ENCODE data around the gene CUX1.
"Not testable (repeated sequence)": the region's sequence is repeated elsewhere in the genome, so short reads cannot be mapped to it uniquely, and the experiment has no call there.

CUX1 gene

GRCh38 chr7:101988060-101988459 is 170.6 kb downstream of the CUX1 start:
- DNase-seq: not testable (repeated sequence)

- no peak for DNase-seq
Measured at GRCh38 chr7:101988513-101988912, 171.1 kb downstream of the CUX1 start.

DNA sequence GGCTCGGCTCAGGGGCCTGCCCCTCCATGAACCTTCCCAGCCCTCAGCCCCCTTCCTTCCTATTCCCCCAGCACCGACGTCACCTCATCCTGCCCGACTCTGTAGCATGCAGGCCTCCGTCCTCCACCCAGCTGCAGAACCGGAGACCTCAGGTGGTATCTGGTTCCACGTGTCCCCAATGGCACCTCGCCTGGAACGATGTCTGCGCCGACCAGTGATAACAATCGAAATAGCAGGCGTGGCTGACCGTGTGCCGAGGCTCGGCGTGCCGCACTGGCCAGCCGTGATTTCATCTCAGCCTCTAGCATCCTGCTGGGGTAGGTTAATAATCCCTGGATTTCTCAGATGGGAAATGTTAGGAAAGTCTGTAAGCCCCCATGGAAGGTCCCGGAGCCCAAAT is 171.7 kb downstream of the CUX1 start:
- DNase-seq: no peak

DNA sequence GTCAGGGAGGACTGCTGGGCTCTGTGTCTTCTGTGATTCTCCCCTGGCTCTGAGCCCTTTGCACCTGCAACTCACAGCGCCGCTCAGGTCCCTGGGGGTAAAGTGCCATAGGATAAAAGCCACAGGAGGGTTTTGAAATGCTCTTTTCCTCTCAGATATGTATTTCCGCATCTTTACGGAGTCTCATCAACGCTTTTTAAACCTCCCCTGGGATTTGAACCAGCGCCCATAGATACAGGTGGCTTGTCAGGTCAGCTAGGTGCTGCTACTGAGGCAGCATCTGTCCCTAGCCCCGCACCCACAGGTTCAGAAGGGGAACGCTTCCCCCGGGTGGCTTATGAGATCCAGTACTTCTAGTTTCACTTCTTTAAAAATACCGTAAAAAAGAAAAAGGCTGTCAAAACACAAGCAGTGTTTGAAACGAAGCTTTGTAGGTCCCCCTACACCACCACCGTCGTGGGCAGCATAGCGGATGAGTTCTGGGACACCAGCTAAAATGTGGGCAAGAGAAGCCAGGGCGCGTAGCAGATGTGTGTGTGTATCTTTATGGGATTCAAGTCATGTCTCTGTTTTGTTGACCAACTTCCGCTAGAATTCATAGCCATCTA is 173.5 kb downstream of the CUX1 start:
- DNase-seq: no peak

DNA sequence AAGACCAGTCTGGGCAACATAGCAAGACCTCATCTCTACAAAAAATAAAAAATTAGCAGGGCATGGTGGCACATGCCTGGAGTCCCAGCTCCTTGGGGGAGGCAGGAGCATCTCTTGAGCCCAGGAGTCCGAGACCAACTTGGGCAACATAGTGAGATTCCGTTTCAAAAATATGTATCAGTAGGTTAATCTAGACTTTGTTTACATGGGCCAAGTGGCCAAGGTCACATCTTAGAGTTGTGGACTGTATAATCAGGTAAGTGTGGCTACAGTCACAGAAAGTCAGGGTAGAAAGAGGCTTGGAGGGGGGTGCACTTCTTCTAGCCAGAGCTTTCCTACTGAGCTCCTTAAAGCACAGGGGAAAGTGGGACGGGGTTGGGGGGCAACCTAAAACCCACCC is 174.4 kb downstream of the CUX1 start:
- no peak for DNase-seq

DNA sequence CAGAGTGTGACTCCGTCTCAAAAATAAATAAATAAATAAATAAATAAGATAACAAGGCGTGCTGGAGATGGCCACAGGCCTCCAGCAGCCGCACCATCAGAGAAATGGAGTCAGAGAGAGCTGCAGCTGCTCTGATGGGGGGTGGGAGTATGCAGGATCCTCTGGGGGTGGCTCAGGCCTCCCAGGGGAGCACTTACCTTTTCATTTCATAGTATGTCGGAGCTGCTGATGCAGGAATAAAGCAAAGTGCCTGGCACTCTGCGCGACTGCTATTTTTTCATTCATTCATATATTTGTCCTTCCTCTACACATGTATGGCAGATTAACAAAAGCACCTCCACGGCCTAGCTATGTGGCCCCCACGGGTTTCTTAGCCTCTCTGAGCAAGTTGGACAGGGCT is 175.9 kb downstream of the CUX1 start:
- DNase-seq: no peak

DNA sequence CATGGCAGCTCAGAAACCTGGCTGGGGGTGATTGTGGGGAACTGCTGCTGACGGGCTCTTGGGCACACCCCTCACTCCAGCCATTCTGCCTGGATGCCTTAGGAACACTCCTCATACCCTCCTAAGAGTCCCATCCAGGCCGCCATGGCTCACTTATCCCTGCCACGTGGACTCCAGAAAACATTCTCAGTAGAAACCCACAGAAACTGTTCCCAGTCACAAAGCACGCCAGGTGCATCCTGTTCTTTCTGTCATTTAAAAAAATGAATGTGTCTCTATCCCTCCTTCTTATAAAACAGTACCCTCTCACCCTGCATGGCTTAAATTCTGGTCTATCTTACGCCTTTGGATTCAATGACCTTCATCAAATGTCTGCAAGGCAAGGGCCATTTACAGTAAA is 177.7 kb downstream of the CUX1 start:
- DNase-seq: no peak

DNA sequence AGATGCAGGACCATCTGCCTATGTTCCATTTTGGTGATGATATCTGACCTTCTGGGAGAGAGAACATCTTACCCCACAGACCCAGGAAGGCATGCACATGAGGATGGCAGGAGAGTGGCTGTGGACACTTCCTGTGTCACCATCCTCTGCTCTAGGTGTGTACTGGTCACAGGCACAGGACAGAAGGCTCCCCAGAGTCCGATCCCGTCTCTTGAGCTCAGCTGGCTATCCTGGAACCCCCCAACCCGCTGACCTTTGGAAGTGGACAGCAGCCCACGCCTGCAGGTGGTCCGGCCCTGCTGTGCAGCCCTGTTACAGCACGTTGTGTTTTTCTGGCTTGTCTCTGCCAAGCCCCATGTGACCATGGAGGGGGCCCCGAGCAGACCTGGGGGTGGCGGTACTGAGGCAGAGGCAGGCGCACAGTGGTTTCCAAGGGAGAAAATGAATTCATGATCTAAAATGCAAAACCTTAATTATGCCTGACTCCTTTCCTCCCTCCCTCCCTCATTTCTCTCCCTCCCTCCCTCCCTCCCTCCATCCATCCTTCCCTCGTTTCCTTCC is 178.8 kb downstream of the CUX1 start:
- no peak for DNase-seq

DNA sequence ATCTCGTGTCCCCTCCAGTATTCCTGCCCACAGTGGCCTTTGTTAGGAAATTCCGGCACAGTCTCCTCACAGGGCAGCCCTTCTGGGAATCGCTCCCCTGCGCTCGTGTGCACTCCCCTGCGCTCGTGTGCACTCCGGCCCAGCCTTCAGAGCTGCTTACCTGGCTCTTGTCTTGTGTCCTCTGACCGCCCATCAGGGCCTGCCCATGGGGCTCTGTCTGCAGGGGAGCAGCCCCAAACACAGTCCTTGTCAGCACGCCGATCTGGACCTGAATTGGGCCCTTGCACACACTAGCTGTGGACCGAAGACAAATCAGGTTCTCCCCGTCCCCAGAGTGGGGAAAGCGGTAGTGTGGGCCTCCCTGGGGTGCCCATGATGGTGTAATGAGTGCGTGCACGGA is 179.4 kb downstream of the CUX1 start:
- DNase-seq: no peak

DNA sequence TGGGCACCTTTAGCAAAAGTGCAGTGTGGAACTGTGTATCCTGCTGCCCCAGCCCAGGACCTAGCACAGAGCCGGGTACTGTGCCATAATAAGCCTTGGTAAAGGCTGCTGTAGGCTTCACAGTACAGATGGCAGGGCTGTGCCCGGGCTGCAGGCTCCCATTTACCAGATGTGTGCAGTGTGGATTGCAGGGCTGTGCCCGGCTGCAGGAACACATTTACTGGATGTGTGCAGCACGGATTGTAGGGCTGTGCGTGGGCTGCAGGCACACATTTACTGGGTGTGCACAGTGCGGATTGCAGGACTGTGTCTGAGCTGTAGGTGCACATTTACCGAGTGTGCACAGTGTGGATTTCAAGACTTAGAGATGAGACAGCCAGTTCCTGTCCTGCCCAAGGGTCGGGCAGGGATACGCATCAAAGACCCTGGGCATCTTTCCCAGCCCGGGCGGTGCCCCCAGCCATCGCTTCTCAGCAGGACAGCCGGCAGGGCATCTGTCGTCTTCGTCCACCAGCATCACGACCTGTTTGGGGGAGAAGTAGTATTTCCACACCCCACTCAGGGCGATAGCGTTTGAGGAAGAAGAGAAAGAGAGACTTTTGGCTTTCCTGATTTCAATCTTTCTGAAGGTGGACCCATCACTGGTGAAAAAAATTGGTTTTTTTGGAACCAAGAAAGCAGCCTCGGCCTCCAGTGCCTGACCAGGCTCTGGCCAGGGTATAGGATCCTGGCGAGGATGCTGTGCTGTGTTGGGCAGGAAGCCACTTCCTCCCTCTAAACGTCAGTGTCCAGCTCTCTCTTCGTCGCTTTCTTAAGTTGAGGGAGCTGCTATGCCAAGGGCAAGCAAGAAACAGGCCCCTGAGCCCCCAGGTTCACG is 180.8 kb downstream of the CUX1 start:
- DNase-seq: no peak

DNA sequence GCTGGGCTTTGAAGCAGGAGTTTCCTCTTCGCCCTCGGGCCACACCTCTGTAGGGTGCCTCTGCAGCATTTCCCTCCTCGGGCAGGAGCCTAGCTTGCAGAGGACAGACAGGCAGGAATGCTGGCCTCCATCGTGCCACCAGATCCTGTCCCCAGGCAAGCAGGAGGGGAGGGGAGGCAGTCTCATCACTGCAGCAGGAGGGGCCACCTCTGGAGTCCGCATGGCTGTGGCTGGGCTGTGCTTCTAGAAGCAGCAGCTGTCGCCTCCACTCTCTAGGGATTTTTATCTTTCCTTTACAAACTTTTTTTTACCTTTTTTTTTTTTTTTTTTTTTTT is 181.4 kb downstream of the CUX1 start:
- no peak for DNase-seq

- DNase-seq: no peak
Measured at GRCh38 chr7:101999393-101999792, 182.0 kb downstream of the CUX1 start.

- no peak for DNase-seq
Measured at GRCh38 chr7:102000123-102000522, 182.7 kb downstream of the CUX1 start.

- DNase-seq: no peak
Measured at GRCh38 chr7:102004229-102004628, 186.8 kb downstream of the CUX1 start.

DNA sequence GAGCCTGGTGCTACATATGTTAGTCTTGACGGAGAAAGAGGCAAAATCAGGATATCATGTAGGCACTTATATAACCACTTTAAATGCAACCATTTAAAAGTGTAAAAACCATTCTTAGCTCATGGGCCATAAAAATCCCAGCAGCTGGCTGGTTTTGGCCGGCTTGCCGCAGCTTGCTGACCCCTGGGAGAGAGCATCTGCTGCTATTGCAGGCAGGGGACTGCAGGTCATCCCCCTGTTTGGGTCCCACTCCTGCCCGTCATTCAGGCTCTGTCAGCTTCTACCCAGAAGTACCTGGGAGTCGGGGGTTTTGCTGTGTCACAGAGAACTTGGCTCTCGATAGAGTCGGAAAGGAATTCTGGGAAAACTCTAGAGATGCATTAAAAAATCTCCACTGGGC is 187.4 kb downstream of the CUX1 start:
- DNase-seq: no peak

DNA sequence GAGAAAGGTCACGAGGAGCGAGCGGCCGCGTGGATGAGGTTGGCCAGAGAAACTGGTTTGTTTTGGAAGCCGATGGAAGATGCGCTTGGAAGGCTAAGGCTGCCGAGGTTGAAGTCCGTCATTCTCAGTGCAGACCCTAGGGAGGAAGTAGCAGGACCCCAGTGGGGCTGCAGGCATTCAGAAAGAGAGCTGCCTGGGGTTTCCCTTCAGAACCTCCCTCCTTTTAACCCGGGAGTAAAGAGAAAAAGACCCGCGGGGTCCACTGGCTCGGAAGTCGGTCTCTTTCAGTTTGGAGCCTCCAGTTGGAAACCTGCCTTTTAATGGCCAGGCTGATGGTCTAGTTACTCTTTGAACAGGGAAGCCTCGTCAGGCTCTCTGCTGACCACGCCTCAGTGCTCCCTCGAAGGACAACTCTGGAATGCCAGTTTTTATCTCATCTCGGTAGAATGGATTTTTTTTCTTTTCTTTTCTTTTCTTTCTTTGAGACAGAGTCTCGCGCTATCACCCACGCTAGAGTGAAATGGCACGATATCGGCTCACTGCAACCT is 188.6 kb downstream of the CUX1 start:
- DNase-seq: no peak

DNA sequence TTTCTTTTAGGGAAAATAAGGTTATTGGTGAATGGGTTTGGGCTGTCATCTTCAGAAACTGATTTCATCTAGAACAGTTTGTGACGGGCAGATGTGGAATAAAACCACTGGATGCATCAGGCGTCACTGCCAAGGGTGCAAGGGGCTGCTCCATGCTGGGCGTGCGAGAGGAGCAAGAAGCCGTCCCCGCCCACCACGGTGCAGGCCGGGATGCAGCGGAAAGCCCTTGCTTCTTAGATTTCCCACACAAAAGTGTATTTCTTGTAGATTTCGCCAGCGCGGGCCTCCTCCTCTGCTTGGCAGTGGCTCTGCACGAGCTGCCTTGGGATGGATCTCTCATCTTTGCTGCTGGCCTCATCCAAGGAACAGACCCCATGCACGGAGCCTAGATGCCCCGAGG is 189.3 kb downstream of the CUX1 start:
- DNase-seq: no peak

DNA sequence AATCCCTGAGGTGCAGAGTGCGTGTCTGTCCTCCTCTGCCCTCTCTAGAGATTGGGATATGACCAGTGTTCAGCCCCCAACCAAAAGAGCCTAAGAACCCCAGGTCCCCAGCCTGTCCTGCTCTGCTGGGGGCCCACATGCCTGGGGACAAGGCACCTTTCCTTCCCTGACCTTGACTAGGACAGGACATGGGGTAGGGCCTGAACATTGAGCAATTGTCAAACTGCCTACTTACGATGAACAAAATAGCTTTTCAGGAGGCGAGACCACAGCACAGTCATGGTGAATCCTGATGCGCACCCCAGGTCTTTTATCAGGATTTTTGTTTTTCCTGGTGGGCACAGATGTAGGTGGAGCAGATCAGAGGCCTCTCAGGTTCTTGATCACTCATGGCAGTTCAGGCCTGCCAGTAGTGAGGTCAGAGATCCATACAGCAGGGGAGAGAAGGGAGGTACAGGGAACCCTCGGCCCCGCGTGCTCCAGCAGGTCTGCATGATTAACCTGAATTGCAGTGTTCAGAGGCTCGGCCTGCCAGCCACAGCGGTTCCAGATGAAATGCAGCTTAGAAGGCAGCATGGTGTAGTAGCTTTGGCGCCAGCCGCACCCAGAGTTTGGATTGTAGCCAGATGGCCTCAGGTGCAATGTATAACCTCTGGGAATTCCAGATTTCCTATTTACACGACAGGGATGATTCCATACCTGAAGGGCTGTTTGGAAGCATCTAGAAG is 191.3 kb downstream of the CUX1 start:
- no peak for DNase-seq

- DNase-seq: no peak
Measured at GRCh38 chr7:102009628-102010027, 192.2 kb downstream of the CUX1 start.

DNA sequence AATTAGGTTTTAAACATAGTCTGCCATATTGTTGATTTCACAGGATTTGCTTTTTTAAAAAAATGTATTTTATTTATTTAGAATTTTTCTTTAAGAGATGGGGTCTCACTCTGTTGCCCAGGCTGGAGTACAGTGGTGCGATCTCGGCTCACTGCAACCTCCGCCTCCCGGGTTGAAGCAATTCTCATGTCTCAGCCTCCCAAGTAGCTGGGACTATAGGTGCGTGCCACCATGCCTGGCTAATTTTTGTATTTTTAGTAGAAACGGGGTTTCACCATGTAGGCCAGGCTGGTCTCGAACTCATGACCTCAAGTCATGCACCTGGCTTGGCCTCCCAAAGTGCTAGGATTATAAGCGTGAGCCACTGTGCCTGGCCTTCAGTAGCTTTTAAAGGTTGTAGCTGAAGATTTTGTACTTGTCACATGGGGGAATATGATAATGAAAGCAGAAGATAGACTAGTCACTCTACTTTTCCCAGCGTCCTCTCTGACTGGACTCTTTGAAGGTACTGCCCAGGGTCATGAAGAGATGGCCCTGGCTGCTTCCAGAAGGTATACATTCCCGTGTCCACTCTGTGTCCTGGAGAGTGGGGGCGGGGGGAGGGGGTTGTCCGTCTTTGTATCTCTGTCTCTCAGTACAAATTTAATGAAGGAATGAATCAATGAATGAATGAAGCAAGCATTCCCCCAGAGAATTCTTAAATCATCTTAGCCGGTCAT is 194.8 kb downstream of the CUX1 start:
- not testable (repeated sequence) for DNase-seq

DNA sequence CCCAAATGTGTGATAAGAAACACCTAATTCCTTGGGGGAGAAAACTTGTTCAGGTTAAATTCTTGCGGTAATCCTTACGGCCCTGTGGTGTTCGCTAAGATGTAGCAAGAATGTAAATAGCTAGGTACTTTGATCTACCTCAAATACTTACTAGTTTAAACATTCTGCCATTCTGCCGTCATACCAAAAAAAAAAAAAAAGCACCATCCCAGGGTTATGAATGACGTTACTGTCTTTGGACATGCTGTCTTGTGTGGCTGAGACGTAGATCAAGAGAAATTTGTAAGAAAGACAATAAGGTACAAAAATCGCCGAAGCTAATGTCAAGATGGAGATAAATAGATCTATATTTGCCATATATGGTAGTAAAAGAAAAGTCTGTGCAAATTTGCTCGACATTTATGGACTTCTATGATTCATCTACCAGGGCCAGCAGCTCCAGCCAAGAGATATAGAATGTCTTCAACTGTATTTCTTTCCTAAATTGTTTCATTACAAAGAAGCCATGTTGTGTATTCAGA is 195.6 kb downstream of the CUX1 start:
- DNase-seq: no peak

DNA sequence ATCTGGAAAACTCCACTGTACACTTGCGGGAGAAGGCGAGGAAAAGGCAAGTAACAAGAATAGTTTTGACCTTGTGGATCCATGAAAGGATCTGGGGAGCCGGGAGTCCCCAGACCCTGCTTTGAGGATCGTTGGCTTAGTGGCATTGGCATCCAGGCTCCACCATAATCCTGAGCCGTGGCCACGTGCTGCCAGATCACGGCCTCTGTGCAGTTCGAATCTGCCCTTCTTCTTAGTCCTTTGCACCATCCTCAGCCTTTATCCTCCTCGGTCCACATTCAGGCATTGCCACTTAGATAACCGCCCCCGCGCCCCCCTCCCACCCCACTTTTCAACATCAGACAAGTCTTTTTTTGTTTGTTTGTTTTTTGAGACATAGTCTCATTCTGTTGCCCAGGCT is 201.4 kb downstream of the CUX1 start:
- no peak for DNase-seq

DNA sequence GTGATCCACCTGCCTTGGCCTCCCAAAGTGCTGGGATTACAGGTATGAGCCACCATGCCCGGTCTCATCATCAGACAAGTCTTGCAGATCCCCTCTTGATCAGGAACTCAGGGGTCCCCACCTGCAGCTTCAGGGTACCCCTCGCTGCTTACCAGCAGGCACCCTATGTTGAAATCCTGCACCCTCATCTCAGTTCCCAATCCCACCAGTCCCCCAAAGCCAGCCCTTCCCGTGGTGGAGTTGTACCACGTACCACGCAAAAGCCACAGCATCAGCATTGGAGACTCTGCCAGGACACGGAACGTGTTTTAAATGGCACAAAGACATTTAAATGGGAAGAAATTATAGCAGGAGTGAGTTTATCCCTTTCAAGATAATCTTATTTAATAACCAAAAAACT is 202.0 kb downstream of the CUX1 start:
- DNase-seq: no peak

Measured in activated CD4-positive, alpha-beta T cell treated with anti-CD3 and anti-CD28 coated beads, Interleukin-2, amount 50 U/mL, for 1 hour (primary cell).